OCI-LY7 (cell line): ENCODE data around the gene C16orf87.

Experiments
- EZH2phosphoT487 ChIP-seq: fragments of 200-600 bp; sonication (generic); IDR thresholded peaks from 2 replicates; pipeline ENCODE4 v1.6.1; 2018; ENCODE audit warnings: low read depth, borderline replicate concordance, mild to moderate bottlenecking, mixed run types, antibody characterized with exemption, low read length, moderate library complexity, mixed read lengths
- TF ChIP-seq, protein P1 (sequence below): fragments of 200-600 bp; sonication (generic); conservative IDR thresholded peaks from 2 replicates; pipeline ENCODE4 v1.5.1; 2014; ENCODE audit warnings: mild to moderate bottlenecking, antibody characterized with exemption, low read length, moderate library complexity, mixed read lengths

DNA sequence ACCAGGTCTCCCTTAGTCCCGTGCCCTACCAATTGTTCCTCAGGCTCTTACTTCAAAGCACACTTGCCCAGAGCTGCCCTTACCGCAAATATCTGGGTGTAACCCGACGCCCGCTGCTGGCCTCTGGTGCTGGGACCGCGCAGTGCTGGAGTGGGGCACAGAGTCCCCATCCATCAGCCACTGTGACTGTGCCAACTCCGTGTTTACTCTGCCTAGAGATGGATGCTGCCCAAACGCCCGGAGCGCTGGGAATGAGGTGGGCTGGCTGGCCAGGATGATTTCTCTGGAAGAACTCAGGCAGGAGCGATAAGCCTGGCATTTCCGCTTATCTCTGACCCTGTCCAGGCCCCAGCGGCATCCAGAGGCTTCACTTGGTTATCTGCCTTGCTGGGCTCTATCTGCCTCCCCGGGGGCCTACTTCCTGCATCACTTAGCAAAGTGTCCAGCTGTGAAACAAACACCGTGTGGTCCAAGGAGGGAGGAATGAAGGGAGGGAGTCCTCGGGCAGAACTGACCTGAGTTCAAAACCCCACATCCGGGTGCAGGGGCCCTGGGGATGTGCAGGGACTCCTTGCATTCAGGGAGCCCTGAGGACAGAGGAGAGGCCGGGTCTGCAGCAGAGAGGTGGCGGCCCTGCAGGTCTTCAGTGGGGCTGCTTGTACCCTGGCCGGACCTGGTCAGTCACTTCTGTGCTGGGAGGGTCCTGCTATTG is 73.5 kb downstream of the C16orf87 start:
- TF ChIP-seq, protein P1, sequence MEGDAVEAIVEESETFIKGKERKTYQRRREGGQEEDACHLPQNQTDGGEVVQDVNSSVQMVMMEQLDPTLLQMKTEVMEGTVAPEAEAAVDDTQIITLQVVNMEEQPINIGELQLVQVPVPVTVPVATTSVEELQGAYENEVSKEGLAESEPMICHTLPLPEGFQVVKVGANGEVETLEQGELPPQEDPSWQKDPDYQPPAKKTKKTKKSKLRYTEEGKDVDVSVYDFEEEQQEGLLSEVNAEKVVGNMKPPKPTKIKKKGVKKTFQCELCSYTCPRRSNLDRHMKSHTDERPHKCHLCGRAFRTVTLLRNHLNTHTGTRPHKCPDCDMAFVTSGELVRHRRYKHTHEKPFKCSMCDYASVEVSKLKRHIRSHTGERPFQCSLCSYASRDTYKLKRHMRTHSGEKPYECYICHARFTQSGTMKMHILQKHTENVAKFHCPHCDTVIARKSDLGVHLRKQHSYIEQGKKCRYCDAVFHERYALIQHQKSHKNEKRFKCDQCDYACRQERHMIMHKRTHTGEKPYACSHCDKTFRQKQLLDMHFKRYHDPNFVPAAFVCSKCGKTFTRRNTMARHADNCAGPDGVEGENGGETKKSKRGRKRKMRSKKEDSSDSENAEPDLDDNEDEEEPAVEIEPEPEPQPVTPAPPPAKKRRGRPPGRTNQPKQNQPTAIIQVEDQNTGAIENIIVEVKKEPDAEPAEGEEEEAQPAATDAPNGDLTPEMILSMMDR: no peak
- no peak for TF ChIP-seq EZH2phosphoT487
